H1 (cell line): ENCODE measurements around the gene ATP6V1A. TPM values are rescaled to one million over a fixed set of nuclear protein-coding genes. Genes with fewer than 3 reads are reported as not detected.

ENCODE experiments used
- SIN3A ChIP-seq, 2 experiments: IDR thresholded peaks in 1 of 2; conservative IDR thresholded peaks in 1 of 2; 2 replicates each; pipeline ENCODE4 v1.6.1; 2011 to 2012; ENCODE audit warnings: low read length in 2 of 2, improper control_type of control experiment in 1 of 2, low read depth in 1 of 2, mild to moderate bottlenecking in 1 of 2
- polyA plus RNA-seq, 7 experiments: library from polyadenylated mRNA; depleted of rRNA in 3 of 7; stranded (reverse) in 5 of 7; unstranded in 2 of 7; fragments of >200 nt in 5 of 7; fragments of 200-250 nt in 2 of 7; gene quantifications; 1 replicate in 5 of 7; 2 replicates in 1 of 7; 4 replicates in 1 of 7; pipeline versions ENCODE4 v1.2.1 to v1.2.3, GENCODE V29; 2011 to 2013; ENCODE audit warnings: missing spikeins in 2 of 7, mixed read lengths in 2 of 7
- total RNA-seq: library from RNA; stranded (reverse); fragmentation: NEBNext Ultra II Directional; extraction: Animal tissue kit (Norgen Biotek cat#: 25700); gene quantifications from 2 replicates; pipeline ENCODE4 v1.2.1, GENCODE V29; 2021

Gene ATP6V1A
- total and polyA plus RNA-seq, 2 of the 8 experiments (the other 6 are each of a cell fraction or from before 2014, with no cell fraction given), result 15.4 to 90.9 TPM

- no peak for TF ChIP-seq SIN3A (conservative IDR thresholded peaks at IDR 0.05 in 1 of 2, IDR thresholded peaks at IDR 0.05 in 1 of 2; ENCODE audit: low read depth in 1 of 2, low read length in 2 of 2)
Measured at GRCh38 chr3:113839551-113839950, 92.7 kb downstream of the ATP6V1A start (continued).
